Gastroesophageal sphincter (tissue), 3 donors: ENCODE data around the gene ACKR2.

Experiments used
- POLR2A ChIP-seq, 2 donors: fragments of 450-650 bp; IDR thresholded peaks; one replicate each; pipeline ENCODE4 v1.6.1; 2017; ENCODE audit warnings: antibody characterized with exemption in 2 of 2, mild to moderate bottlenecking in 2 of 2, moderate library complexity in 1 of 2
- TF ChIP-seq, protein P1 (sequence below), 4 experiments: fragments of 200-600 bp in 2 of 4; fragments of 450-650 bp in 2 of 4; sonication (generic) in 1 of 4; IDR thresholded peaks; one replicate each; pipeline ENCODE4 v1.5.1; 2017 to 2019; ENCODE audit warnings: antibody characterized with exemption in 4 of 4, mild to moderate bottlenecking in 2 of 4, moderate library complexity in 2 of 4

DNA sequence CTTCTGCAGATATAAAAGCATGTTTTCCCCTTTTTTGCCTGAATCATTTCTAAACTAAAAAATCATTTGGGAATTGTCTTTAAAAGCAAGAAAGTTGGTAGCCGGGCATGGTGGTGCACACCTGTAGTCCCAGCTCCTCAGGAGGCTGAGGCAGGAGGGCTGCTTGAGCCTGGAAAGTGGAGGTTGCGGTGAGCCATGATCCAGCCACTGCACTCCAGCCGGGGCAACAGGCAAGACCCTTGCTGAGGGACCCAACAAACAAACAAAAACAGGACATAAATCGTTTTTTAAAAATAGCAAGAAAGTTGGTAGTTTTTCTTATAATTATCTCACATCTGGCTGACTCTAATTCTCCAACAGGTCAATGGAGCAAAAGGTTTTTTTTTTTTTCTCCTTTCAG is 7.5 kb upstream of the ACKR2 start:
- TF ChIP-seq, protein P1, sequence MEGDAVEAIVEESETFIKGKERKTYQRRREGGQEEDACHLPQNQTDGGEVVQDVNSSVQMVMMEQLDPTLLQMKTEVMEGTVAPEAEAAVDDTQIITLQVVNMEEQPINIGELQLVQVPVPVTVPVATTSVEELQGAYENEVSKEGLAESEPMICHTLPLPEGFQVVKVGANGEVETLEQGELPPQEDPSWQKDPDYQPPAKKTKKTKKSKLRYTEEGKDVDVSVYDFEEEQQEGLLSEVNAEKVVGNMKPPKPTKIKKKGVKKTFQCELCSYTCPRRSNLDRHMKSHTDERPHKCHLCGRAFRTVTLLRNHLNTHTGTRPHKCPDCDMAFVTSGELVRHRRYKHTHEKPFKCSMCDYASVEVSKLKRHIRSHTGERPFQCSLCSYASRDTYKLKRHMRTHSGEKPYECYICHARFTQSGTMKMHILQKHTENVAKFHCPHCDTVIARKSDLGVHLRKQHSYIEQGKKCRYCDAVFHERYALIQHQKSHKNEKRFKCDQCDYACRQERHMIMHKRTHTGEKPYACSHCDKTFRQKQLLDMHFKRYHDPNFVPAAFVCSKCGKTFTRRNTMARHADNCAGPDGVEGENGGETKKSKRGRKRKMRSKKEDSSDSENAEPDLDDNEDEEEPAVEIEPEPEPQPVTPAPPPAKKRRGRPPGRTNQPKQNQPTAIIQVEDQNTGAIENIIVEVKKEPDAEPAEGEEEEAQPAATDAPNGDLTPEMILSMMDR (IDR thresholded peaks at IDR 0.05), result no peak
- TF ChIP-seq POLR2A (IDR thresholded peaks at IDR 0.05), result no peak
